ENCODE measurements around the gene RAD51.

RAD51 gene

DNA sequence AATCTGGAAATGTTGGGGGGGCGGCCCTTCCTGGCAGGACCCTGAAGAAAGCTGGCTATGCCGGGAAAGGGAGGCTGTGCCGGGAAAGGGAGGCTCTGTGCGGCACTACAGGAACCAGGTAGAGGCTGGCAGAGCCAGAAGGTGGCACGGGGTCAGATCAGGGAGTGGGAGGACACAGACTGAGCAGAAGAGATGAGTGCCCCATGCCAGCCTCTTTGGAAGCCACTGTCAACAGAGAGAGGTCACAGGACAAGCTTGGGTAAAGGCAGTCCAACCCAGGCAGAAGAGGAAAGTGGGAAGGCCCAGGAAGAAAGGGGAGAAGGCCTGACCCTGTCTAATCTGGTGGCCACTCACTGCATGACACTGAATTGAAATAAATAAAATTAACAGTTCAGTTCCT is 76.3 kb downstream of the RAD51 start:
- TF ChIP-seq, protein P1, sequence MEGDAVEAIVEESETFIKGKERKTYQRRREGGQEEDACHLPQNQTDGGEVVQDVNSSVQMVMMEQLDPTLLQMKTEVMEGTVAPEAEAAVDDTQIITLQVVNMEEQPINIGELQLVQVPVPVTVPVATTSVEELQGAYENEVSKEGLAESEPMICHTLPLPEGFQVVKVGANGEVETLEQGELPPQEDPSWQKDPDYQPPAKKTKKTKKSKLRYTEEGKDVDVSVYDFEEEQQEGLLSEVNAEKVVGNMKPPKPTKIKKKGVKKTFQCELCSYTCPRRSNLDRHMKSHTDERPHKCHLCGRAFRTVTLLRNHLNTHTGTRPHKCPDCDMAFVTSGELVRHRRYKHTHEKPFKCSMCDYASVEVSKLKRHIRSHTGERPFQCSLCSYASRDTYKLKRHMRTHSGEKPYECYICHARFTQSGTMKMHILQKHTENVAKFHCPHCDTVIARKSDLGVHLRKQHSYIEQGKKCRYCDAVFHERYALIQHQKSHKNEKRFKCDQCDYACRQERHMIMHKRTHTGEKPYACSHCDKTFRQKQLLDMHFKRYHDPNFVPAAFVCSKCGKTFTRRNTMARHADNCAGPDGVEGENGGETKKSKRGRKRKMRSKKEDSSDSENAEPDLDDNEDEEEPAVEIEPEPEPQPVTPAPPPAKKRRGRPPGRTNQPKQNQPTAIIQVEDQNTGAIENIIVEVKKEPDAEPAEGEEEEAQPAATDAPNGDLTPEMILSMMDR (IDR thresholded peaks at IDR 0.05; ENCODE audit: insufficient read depth, low read length, missing control alignments): no peak
- no peak overlapping the region for H3K4me3 ChIP-seq (ENCODE audit: low read depth, low read length)
- ChIA-PET CTCF (interaction anchor here (0.8 to 2.2 kb wide), 5 partner anchors 11 to 121 kb away, joined by 3 to 5 read pairs (median 4); no protein-coding TSS in a partner anchor), POLR2A (no interaction called here)
- no peak for DNase-seq (ENCODE audit: low read depth, low spot score)

DNA sequence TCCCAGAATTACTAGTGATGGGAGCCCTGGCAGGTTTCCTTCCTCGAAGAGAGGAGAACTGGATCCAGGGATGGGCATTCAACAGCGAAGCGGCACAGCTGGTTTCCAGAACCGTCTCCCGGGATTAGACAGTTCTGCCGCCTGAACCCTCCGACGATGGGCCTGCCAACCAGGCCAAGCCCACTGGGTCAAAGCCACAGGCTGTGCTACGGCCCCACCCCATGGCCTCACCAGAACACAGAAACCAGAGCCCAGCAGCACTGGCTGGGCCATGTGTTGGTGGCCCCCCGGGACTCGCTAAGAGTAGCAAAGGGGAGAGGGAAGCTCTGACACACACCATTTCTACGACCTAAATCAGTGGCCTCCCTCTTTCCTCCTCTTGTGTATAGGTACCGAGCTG is 77.0 kb downstream of the RAD51 start:
- TF ChIP-seq, protein P1 (IDR thresholded peaks at IDR 0.05; ENCODE audit: insufficient read depth, low read length, missing control alignments): no peak
- H3K4me3 ChIP-seq (ENCODE audit: low read depth, low read length): no peak overlapping the region
- CTCF ChIA-PET: interaction anchor here (0.8 to 2.2 kb wide), 5 partner anchors 11 to 120 kb away, joined by 3 to 5 read pairs (median 4); no protein-coding TSS in a partner anchor
- DNase-seq (ENCODE audit: low read depth, low spot score): no peak
- POLR2A ChIA-PET: no interaction called here

DNA sequence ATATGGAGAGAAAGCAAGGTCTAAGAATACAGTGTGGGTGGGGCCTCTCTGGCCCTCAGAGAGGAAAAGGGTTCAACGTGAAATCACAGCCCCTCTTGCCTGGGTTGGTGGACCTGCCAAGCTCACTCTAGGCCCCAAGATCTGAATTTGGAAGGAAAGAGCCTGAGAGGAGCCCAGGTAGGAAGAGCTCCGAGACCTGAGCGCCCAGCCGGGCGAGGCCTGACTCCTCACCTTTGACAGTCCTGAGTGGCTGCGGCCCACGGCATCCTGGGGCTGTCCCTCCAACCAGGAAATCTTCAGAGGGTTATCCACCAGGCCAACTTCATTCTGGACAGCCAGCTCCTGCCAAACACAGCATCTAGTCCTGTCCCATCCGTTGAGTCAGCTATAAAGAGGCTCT is 78.5 kb downstream of the RAD51 start:
- CTCF ChIA-PET: interaction anchor here (1.3 to 1.5 kb wide), 2 partner anchors 9 to 119 kb away, joined by 3 to 4 read pairs; no protein-coding TSS in a partner anchor
- H3K4me3 ChIP-seq (ENCODE audit: low read depth, low read length): no peak overlapping the region
- TF ChIP-seq, protein P1 (IDR thresholded peaks at IDR 0.05; ENCODE audit: insufficient read depth, low read length, missing control alignments): no peak
- no peak for DNase-seq (ENCODE audit: low read depth, low spot score)
- POLR2A ChIA-PET: interaction anchor here (0.6 kb wide), 1 partner anchor 186 kb away, joined by 3 read pairs; no protein-coding TSS in a partner anchor

DNA sequence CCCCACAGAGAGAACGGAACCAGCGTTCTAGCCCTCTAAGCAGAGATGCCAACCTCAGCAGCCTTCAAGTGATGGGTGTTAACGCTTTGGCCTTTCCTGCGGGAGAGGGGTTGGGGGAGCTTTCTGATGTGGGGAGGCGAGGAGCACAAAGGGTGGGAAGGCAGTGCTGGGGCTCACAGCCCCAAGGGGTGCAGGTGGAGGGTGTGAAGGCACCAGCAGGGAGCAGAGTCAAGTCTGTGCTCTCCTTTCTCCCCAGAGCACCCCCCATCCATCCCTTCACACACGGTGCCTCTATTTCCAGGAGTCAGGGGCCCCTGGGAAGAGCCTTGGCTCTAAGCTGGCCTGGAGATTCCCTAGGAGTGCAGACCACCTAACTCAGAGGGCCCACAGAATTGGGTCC is 78.9 kb downstream of the RAD51 start:
- ChIA-PET CTCF (interaction anchor here (1.0 to 1.5 kb wide), 3 partner anchors 8 to 118 kb away, joined by 3 to 4 read pairs (median 3); no protein-coding TSS in a partner anchor), POLR2A (interaction anchor here (0.6 kb wide), 1 partner anchor 185 kb away, joined by 3 read pairs; no protein-coding TSS in a partner anchor)
- TF ChIP-seq, protein P1 (IDR thresholded peaks at IDR 0.05; ENCODE audit: insufficient read depth, low read length, missing control alignments): no peak
- DNase-seq (ENCODE audit: low read depth, low spot score): no peak
- no peak overlapping the region for H3K4me3 ChIP-seq (ENCODE audit: low read depth, low read length)

DNA sequence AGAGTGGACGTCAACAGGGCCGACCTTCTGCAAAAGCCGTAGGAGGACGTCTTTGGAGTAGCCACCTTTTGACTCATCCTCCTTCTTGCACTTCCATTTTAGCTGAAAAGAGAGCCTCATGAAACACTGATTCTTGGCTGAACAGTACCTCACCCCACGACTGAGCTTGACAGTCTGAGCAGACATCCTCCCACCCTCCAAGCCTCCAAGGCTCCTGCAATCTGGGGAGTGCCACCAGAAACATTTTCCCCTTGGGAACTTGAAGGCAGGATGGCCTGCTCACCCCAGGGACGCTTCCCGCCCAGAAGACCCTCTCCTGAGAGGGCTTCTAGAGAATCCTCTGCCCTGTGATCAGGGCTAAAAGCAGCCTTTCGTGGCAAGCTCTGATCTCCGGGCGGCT is 80.0 kb downstream of the RAD51 start:
- TF ChIP-seq, protein P1 (IDR thresholded peaks at IDR 0.05; ENCODE audit: insufficient read depth, low read length, missing control alignments): no peak
- DNase-seq (ENCODE audit: low read depth, low spot score): no peak
- CTCF ChIA-PET: interaction anchor here (1.0 to 1.5 kb wide), 2 partner anchors 83 to 84 kb away, joined by 3 to 4 read pairs; no protein-coding TSS in a partner anchor
- no peak overlapping the region for H3K4me3 ChIP-seq (ENCODE audit: low read depth, low read length)
- POLR2A ChIA-PET: no interaction called here

DNA sequence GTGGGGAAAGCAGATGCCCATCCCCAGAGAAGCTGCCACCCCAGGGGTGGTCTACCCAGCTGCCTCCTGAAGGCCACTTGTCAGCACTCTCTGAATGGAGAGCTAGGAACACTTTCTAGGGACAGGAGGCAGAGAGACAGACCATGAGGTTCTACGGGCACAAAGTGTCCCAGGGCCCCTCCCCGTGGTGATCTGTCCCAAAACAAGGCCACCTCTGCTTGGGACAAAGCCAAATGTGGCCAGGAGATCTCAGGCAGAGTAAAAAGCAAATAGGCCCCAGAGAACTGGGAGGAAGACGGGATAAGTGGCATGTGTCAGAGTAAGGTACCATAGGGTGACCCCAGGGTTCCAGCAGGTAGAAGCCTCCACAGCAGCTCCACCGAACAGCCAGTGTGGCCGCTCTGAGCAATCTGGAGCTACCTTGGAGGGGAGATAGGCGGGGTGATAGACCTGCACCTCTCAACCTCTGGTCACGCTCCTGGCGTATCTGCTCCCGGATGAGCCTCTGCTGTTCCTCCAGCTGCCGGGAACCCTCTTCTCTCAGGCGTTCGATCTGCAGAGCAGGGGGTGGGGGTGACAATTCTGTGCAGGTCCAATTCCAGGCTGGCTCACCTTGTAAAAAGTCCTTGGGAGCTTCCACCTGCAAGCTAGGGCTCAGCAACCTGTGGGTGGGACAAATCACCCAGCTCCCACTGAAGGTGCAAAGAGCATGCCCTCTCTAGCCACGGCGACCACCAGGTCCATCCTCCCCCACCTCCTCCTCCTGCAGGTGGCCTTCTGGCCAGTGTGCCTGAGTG is 81.0 kb downstream of the RAD51 start:
- CTCF ChIA-PET: interaction anchor here (0.7 to 2.5 kb wide), 6 partner anchors 8 to 118 kb away, joined by 3 to 8 read pairs (median 4); partner anchors contain the start of gene VPS18

More for the DNA sequence above, 81.0 kb downstream of the RAD51 start:
- TF ChIP-seq, protein P1 (IDR thresholded peaks at IDR 0.05; ENCODE audit: insufficient read depth, low read length, missing control alignments): no peak
- DNase-seq (ENCODE audit: low read depth, low spot score): no peak
- no peak overlapping the region for H3K4me3 ChIP-seq (ENCODE audit: low read depth, low read length)
- POLR2A ChIA-PET: interaction anchor here (0.8 kb wide), 1 partner anchor 15 kb away, joined by 3 read pairs; no protein-coding TSS in a partner anchor
